GM19193 (cell line): ENCODE measurements around the gene FAR1.

Experiments used
- POLR2A ChIP-seq: IDR thresholded peaks from 4 replicates; pipeline ENCODE4 v1.6.1; 2011; ENCODE audit not compliant: insufficient read depth, insufficient read length; ENCODE audit errors: extremely low read depth

FAR1 gene

GRCh38 chr11:13695886-13696285 is 27.4 kb downstream of the FAR1 start:
- TF ChIP-seq POLR2A: no peak

- no peak for TF ChIP-seq POLR2A
These were observed 29.2 kb downstream of the FAR1 start for GRCh38 chr11:13697710-13698109.

- no peak for TF ChIP-seq POLR2A
These were observed 29.7 kb downstream of the FAR1 start for GRCh38 chr11:13698132-13698531.

- no peak for TF ChIP-seq POLR2A
These were observed 30.6 kb downstream of the FAR1 start for GRCh38 chr11:13699041-13699440.

GRCh38 chr11:13699870-13700269 is 31.4 kb downstream of the FAR1 start:
- TF ChIP-seq POLR2A: no peak

- TF ChIP-seq POLR2A: no peak
These were observed 33.0 kb downstream of the FAR1 start for GRCh38 chr11:13701506-13701905.

- no peak for TF ChIP-seq POLR2A
These were observed 33.6 kb downstream of the FAR1 start for GRCh38 chr11:13702071-13702470.

- TF ChIP-seq POLR2A: no peak
These were observed 37.2 kb downstream of the FAR1 start for GRCh38 chr11:13705710-13706109.

GRCh38 chr11:13713982-13714381 is 45.5 kb downstream of the FAR1 start:
- TF ChIP-seq POLR2A: no peak

- no peak for TF ChIP-seq POLR2A
These were observed 48.9 kb downstream of the FAR1 start for GRCh38 chr11:13717331-13717730.

- TF ChIP-seq POLR2A: no peak
These were observed 49.9 kb downstream of the FAR1 start for GRCh38 chr11:13718394-13718793.

GRCh38 chr11:13720940-13721339 is 52.5 kb downstream of the FAR1 start:
- TF ChIP-seq POLR2A: no peak

- TF ChIP-seq POLR2A: no peak
These were observed 53.3 kb downstream of the FAR1 start for GRCh38 chr11:13721760-13722159.

- TF ChIP-seq POLR2A: no peak
These were observed 58.0 kb downstream of the FAR1 start for GRCh38 chr11:13726456-13726855.

- no peak for TF ChIP-seq POLR2A
These were observed 59.6 kb downstream of the FAR1 start for GRCh38 chr11:13728076-13728475.

- no peak for TF ChIP-seq POLR2A
These were observed 66.1 kb downstream of the FAR1 start for GRCh38 chr11:13734530-13734929.

GRCh38 chr11:13745165-13745564 is 76.7 kb downstream of the FAR1 start:
- no peak for TF ChIP-seq POLR2A
